ENCODE measurements around the gene PCDHGC4.

DNA sequence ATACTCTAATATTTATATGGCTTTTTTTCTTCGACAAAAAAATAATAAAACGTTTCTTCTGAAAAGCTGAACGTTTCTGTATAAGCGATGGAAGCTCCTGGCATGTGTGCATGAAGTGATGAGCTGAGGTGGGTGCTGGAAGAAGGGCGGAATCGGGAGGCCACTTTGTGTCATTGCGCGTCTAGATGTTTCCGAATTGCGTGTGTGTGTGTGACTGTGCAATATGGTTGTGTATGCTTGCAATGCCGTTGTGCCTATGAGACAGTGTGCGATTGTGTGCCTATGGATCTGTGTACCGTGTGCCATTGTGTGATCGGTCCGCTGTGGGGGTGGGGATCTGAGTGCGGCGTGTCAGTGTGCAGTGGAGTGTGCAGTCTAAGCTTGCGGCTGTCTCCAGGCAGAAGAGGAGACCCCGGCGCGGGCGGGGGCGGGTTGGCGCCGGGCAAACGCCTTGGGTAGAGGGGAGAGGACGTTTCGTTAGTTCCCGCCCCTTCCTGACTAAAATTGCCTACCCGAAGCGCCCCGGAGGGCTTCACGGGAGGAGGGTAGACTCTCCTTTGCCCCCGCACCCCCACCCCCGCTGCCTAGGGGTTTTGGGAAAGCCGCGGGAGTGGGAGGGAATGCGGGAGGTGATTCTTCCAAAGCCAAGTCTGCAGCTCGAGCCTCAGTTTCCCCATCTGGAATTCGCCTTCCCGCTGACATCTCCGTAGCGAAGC is 28.2 kb downstream of the PCDHGC4 start:
- TF ChIP-seq TSHZ2 (CRISPR knock-in tag; IDR thresholded peaks at IDR 0.05), result no peak
- TF ChIP-seq CSDC2 (CRISPR knock-in tag; IDR thresholded peaks at IDR 0.05), result no peak
- TF ChIP-seq, protein P1, sequence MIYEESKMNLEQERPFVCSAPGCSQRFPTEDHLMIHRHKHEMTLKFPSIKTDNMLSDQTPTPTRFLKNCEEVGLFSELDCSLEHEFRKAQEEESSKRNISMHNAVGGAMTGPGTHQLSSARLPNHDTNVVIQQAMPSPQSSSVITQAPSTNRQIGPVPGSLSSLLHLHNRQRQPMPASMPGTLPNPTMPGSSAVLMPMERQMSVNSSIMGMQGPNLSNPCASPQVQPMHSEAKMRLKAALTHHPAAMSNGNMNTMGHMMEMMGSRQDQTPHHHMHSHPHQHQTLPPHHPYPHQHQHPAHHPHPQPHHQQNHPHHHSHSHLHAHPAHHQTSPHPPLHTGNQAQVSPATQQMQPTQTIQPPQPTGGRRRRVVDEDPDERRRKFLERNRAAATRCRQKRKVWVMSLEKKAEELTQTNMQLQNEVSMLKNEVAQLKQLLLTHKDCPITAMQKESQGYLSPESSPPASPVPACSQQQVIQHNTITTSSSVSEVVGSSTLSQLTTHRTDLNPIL (CRISPR knock-in tag; IDR thresholded peaks at IDR 0.05; ENCODE audit: low read depth), result no peak
- TF ChIP-seq ZNF565 (CRISPR knock-in tag; conservative IDR thresholded peaks at IDR 0.05; ENCODE audit: low read depth), result no peak
- no peak for TF ChIP-seq ZFP30 (CRISPR knock-in tag; IDR thresholded peaks at IDR 0.05)
- TF ChIP-seq ARNTL (CRISPR knock-in tag; IDR thresholded peaks at IDR 0.05; ENCODE audit: borderline replicate concordance, low read depth), result no peak
- no peak for TF ChIP-seq RARB (CRISPR knock-in tag; IDR thresholded peaks at IDR 0.05)
- TF ChIP-seq, protein P2, sequence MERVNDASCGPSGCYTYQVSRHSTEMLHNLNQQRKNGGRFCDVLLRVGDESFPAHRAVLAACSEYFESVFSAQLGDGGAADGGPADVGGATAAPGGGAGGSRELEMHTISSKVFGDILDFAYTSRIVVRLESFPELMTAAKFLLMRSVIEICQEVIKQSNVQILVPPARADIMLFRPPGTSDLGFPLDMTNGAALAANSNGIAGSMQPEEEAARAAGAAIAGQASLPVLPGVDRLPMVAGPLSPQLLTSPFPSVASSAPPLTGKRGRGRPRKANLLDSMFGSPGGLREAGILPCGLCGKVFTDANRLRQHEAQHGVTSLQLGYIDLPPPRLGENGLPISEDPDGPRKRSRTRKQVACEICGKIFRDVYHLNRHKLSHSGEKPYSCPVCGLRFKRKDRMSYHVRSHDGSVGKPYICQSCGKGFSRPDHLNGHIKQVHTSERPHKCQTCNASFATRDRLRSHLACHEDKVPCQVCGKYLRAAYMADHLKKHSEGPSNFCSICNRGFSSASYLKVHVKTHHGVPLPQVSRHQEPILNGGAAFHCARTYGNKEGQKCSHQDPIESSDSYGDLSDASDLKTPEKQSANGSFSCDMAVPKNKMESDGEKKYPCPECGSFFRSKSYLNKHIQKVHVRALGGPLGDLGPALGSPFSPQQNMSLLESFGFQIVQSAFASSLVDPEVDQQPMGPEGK (CRISPR knock-in tag; IDR thresholded peaks at IDR 0.05; ENCODE audit: borderline replicate concordance), result no peak
- no peak for TF ChIP-seq OSR1 (CRISPR knock-in tag; IDR thresholded peaks at IDR 0.05)
- TF ChIP-seq TCF4 (CRISPR knock-in tag; IDR thresholded peaks at IDR 0.05; ENCODE audit: borderline replicate concordance), result no peak
- no peak for TF ChIP-seq ZNF8 (CRISPR knock-in tag; IDR thresholded peaks at IDR 0.05)
- no peak for TF ChIP-seq SNAI2 (CRISPR knock-in tag; IDR thresholded peaks at IDR 0.05)

All from SK-N-SH treated with all-trans-retinoic acid at 6 μM for 48 hours (cell line).